ENCODE measurements around the gene CD6.

DNA sequence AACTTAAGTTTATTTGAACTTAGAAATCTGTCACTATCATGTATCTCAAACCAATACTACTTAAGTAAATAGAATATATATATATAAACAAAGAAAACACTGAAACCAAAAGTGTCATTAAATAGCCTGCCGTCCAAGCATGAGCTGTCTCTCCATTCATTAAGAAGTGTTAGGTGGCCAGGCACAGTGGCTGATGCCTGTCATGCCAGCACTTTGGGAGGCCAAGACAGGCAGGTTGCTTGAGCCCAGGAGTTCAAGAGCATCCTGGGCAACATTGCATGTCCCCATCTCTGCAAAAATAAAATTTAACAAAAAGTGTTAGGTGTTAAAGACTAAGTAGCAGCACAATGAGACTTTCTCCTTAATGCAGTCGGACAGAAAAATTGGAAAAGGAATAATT, 14.0 kb downstream of the CD6 start:
- TF ChIP-seq, protein P1, sequence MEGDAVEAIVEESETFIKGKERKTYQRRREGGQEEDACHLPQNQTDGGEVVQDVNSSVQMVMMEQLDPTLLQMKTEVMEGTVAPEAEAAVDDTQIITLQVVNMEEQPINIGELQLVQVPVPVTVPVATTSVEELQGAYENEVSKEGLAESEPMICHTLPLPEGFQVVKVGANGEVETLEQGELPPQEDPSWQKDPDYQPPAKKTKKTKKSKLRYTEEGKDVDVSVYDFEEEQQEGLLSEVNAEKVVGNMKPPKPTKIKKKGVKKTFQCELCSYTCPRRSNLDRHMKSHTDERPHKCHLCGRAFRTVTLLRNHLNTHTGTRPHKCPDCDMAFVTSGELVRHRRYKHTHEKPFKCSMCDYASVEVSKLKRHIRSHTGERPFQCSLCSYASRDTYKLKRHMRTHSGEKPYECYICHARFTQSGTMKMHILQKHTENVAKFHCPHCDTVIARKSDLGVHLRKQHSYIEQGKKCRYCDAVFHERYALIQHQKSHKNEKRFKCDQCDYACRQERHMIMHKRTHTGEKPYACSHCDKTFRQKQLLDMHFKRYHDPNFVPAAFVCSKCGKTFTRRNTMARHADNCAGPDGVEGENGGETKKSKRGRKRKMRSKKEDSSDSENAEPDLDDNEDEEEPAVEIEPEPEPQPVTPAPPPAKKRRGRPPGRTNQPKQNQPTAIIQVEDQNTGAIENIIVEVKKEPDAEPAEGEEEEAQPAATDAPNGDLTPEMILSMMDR (IDR thresholded peaks at IDR 0.05), result no peak
- TF ChIP-seq POLR2A (IDR thresholded peaks at IDR 0.05), result no peak
